Measurements from ENCODE around the gene ESPN.
"Not testable (repeated sequence)": the region's sequence is repeated elsewhere in the genome, so short reads cannot be mapped to it uniquely, and the experiment has no call there.

The ESPN gene

GRCh38 chr1:6424619-6425593 is at the start of gene ESPN:
TSS of gene ESPN (plus strand) at chr1:6424776. CDS start at chr1:6424956, 180 bp downstream.
- no peak for DNase-seq (ENCODE audit: low read depth in 2 of 2)

GRCh38 chr1:6378096-6378746 is 46.4 kb upstream of the ESPN start:
- no peak for DNase-seq (ENCODE audit: low read depth in 2 of 2)

- DNase-seq (ENCODE audit: low read depth in 2 of 2), result no peak
These were observed 44.5 kb upstream of the ESPN start for GRCh38 chr1:6380037-6380436.

GRCh38 chr1:6384135-6384534 is 40.4 kb upstream of the ESPN start:
- no peak for DNase-seq (ENCODE audit: low read depth in 2 of 2)

DNA sequence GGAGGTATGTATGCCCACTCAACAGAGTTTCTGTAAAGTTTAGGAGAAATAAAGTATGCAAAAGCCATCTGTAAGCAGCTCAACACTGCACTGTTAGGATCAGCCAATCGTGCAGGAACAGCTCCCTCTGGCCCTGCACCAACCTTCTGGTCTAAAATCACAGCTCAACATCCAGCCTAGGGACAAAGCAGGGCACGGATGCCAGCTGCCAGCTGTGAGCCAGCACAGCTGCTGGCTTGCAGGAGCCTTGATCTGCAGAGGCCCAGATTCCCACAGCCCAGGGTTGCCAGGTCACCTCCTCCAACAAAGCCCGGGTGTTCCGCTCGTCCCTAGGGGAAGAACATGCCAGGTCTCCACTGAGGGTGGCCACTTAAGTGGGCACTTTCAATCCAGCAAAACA is 39.6 kb upstream of the ESPN start:
- DNase-seq (ENCODE audit: low read depth in 2 of 2), result no peak

GRCh38 chr1:6385488-6386191 is 38.9 kb upstream of the ESPN start:
- DNase-seq (ENCODE audit: low read depth in 2 of 2), result no peak

GRCh38 chr1:6386371-6386949 is 38.1 kb upstream of the ESPN start:
- DNase-seq (ENCODE audit: low read depth in 2 of 2), result no peak

DNA sequence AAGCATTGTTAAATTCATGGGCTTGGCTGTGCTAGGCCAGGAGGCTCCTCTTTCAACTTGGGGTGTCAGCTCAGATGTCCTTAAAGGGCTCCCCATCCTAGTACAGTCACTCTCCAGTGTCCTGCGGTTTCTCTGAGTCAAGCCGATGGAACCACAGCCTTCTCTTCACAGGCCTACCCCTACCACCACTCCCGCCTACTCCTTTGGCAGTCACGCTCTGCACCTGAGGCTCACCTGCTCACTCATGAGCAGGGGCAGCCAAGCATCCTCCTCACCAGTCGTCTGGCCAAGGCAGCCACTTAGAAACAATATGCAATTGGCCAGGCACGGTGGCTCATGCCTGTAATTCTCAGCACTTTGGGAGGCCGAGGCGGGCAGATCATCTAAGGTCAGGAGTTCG is 34.6 kb upstream of the ESPN start:
- DNase-seq (ENCODE audit: low read depth in 2 of 2), result no peak

DNA sequence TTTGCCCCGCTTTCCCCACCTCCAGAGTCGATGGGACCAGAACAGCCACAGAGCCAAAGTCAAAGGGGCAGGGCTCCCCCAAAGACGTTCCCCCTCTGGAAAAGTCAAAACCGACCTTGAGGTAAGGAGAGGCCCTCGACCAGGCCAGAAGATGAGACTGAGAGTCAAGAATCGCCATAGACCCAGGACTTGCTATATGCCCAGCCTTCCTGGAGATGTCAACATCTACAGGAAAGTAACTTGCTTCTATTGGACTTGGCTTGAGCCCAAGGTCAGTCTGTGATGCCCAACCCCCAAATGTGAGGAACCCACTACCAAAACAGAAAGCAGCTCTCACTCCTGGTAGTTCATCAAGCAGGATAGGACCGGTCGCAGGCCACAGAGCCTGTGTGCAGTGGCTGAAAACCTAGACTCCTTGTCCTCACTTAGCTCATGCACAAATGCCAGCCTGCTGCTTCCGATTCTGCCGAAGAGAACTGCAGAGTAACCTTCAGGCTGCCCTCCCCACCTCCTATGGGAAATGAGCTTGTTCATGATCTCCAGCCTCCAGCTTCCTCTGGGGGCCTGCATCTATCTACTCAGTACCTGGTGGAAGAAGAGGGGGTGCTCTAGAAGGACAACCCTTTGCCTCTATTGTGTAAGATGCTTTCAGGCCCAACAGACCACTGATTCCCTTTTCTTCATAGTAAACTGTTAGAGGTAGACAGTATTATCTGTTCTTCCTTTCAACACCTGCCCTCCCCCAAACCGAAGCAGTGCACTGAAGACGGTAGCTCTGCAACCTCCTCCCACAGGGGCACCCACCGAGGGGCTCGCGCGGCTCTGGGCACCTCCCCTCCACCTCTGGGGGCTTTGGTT is 32.4 kb upstream of the ESPN start:
- no peak for DNase-seq (ENCODE audit: low read depth in 2 of 2)

DNA sequence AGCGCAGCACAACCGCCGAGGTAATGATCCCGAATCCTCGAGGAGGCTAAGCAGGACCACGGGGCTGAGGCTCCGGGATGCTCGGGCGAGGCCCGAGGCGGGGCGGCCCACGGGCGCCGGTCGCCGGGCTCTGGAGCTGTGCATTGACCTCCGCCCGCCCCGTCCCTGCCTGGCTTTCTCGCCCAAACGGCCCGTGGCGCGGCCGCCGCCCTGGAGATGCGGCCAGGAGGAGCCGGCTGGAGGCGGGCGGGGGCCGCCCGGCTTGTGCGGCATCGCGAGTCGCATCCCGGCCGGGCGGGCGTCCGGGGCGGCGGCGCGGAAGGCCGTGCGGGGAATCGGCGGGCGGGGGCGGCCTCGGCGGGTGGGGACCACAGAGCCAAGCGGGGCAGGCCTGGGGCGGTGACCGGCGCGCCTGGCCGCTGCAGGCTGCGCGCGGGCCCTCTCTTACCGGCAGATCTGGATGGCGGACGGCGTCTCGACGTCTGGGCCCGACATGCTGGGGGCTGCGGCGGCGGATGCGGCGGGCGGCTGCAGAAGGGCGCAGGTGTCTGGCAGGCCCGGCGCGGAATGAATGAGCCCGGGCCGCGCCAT is 31.7 kb upstream of the ESPN start:
- no peak for DNase-seq (ENCODE audit: low read depth in 2 of 2)

GRCh38 chr1:6393400-6394187 is 31.0 kb upstream of the ESPN start, which contains the start of gene ACOT7:
TSS of gene ACOT7 (minus strand) at chr1:6393767. CDS start at chr1:6393399, 368 bp downstream.
- peak; percentile 83 to 91 for DNase-seq (ENCODE audit: low read depth in 2 of 2)

DNA sequence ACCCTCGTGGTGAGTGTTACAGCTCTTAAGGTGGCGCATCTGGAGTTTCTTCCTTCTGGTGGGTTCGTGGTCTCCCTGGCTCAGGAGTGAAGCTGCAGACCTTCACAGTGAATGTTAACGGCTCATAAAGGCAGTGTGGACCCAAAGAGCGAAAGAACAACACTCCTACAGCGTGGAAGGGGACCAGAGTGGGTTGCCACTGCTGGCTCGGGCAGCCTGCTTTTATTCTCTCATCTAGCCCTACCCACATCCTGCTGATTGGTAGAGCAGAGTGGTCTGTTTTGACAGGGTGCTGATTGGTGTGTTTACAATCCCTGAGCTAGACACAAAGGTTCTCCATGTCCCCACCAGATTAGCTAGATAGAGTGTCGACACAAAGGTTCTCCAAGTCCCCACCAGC is 29.4 kb upstream of the ESPN start:
- DNase-seq (ENCODE audit: low read depth in 2 of 2), result not testable (repeated sequence)

DNA sequence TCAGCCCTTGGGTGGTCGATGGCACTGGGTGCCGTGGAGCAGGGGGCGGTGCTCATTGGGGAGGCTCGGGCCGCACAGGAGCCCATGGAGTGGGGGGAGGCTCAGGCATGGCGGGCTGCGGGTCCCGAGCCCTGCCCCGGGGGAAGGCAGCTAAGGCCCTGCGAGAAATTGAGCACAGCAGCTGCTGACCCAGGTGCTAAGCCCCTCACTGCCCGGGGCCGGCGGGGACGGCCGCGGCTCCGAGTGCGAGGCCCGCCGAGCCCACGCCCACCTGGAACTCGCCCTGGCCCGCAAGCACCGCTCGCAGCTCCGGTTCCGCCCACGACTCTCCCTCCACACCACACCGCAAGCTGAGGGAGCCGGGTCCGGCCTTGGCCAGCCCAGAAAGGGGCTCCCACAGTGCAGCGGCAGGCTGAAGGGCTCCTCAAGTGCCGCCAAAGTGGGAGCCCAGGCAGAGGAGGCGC is 28.8 kb upstream of the ESPN start:
- DNase-seq (ENCODE audit: low read depth in 2 of 2), result not testable (repeated sequence)

- DNase-seq (ENCODE audit: low read depth in 2 of 2), result no peak
These were observed 27.6 kb upstream of the ESPN start for GRCh38 chr1:6396998-6397397.

DNA sequence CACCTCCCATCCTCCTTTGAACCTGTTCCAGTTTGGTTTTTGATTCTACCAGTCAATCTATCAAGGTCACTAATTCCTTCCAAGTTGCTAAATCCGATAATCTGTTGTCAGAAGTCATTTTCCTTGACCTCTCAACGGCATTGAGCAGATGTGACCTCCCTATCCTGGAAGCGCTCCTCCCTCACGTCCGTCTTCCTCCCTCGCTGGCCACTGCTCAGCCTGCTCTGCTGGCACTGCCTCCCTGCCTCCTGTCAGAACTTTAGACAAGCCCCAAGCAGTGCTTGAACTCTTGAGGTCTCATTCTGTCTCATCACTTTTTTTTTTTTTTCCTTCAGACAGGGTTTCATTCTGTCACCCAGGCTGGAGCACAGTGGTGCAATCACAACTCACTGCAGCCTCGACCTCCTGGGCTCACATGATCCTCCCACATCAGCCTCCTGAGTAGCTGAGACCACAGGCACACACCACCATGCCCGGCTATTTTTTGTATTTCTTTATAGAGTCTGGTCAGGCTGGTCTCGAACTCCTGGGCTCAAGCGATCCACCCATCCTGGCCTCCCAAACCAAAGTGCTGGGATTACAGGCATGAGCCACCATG is 26.6 kb upstream of the ESPN start:
- no peak for DNase-seq (ENCODE audit: low read depth in 2 of 2)

GRCh38 chr1:6399294-6399693 is 25.3 kb upstream of the ESPN start:
- no peak for DNase-seq (ENCODE audit: low read depth in 2 of 2)

DNA sequence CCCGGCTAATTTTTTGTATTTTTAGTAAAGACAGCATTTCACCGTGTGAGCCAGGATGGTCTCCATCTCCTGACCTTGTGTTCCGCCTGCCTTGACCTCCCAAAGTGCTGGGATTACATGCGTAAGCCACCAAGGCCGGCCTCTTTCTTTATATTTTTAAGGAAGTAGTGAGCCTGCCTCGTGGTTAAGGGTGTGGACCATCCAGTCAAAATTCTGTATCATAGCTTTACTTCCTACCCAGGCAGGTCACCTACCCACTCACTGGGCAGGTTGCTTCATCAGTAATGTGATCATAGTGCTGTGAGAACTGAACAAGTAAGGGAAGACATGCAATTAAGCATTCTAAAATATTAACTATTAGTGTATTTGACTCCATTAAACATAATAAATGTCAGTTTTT is 22.9 kb upstream of the ESPN start:
- no peak for DNase-seq (ENCODE audit: low read depth in 2 of 2)

GRCh38 chr1:6408023-6408422 is 16.6 kb upstream of the ESPN start:
- no peak for DNase-seq (ENCODE audit: low read depth in 2 of 2)

GRCh38 chr1:6409053-6409452 is 15.5 kb upstream of the ESPN start:
- no peak for DNase-seq (ENCODE audit: low read depth in 2 of 2)
